DMS153 (cell line): ENCODE measurements around the gene HSPA5.
"Not testable (repeated sequence)": the region's sequence is repeated elsewhere in the genome, so short reads cannot be mapped to it uniquely, and the experiment has no call there.

ENCODE experiments used
- DNase-seq: peaks from one replicate; lab custom pipeline; 2025; lab: John Stamatoyannopoulos, UW

The HSPA5 gene

DNA sequence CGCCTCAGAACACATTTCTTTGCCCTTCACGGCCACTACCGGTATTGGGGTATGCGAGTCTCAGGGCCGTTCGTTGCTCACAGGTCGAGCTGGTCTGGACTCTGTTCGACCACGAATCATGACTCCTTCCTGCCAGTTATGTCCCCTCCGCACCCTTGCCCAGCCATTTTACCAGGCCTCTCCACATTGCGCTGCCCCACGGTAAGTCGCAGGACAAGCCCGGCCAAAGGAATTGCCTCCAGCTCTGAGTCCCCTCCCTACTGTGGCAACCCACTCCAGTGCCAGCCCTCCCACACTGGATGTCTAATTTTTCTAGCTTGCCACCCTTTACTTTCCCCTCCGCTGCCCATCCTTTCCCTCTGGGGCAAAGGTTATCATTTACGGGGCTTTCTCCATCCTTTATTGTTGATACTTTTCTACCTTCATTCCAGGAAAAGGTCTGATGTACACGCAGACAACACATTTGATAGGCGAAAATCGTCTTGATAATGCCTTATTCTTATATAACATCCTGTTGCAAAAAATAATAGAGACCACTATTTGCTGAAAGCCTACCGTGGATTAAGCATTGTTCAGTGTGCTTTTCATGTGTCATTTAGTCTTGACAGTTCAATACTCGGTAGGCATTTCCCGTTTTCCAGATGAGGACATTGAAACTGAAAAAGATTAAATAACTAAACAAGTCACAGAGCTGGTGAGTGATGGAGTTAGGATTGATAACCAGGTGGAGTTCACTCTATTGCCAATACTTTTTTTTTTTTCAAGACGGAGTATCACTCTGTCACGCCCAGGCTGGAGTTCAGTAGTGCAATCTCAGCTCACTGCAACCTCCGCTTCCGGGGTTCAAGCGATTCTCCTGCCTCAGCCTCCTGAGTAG, 958 bp upstream of the HSPA5 start:
- no peak for DNase-seq

DNA sequence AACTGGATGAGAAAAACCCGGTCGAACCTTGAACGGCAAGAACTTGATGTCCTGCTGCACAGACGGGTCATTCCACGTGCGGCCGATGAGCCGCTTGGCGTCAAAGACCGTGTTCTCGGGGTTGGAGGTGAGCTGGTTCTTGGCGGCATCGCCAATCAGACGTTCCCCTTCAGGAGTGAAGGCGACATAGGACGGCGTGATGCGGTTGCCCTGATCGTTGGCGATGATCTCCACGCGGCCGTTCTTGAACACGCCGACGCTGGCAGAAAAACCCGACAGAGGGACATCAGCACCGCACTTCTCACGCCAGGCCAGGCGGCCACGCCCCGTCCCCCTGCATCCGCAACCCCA, 519 bp downstream of the HSPA5 start:
- DNase-seq = no peak

DNA sequence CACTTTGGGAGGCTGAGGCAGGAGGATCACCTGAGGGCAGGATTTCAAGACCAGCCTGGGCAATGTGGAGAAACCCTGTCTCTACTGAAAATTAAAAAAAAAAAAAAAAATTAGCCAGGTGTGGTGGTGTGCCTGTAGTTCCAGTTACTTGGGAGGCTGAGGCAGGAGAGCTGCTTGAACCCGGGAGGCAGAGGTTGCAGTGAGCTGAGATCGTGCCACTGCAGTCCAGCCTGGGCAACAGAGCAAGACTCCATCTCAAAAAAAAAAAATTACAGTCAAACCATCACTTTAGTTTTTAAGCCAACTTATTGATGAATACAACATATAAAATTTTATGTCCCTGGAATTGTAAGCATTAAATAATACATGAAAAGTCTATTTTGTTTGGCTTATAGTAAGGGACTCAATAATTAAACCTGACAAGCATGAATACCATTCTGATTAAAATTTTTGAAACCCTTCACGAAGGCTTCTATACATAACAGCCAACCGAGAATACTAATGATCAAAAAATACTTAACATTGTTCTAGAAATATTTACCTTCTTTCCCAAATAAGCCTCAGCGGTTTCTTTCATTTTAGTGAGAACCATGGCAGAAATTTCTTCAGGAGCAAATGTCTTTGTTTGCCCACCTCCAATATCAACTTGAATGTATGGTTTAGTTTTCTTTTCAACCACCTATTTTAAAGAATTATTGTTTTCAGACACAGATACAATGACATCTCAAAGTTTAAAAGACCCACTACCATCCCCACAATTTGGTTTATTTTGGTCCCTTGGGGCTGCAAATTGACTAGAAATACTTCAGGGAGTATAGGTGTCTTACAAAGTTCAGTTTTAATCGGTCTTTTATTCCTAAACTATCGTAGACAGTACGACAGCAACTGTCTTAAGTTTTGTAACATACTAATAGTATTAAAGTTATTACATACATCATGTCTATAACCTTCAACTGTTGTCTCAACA, 1.2 kb downstream of the HSPA5 start:
- DNase-seq = no peak

DNA sequence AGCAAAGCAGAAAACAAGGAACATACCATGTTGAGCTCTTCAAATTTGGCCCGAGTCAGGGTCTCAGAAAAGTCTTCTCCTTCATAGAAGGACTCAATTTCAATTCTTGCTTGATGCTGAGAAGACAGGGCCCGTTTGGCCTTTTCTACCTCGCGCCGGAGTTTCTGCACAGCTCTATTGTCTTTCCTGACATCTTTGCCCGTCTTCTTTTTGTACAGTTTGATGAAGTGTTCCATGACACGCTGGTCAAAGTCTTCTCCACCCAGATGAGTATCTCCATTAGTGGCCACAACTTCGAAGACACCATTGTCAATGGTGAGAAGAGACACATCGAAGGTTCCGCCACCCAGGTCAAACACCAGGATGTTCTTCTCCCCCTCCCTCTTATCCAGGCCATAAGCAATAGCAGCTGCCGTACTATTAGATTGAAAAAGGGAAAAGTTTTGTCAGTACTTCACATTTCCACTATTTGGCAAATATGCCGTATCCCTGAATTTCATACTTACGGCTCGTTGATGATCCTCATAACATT, 2.2 kb downstream of the HSPA5 start:
- DNase-seq = no peak

DNA sequence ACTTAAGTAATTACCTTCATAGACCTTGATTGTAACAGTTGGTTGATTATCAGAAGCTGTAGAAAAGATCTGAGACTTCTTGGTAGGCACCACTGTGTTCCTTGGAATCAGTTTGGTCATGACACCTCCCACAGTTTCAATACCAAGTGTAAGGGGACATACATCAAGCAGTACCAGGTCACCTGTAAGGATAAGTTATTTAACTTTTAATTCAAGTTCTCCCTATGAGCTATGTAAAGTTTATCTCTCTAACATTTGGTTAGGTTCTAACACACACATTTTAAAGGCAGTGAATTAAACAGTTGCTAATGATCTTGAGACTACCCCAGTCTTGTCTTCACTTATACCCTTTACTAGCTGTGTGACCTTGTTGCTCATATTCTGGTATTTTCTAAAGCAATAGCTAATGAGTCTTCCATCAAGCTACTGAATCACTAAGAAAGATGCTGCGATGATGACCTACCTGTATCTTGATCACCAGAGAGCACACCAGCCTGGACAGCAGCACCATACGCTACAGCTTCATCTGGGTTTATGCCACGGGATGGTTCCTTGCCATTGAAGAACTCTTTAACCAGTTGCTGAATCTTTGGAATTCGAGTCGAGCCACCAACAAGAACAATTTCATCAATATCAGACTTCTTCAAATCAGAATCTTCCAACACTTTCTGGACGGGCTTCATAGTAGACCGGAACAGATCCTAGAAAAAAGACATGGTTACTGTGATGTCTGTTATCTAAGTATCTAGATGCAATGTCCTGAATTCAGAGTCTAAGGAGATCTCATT, 2.8 kb downstream of the HSPA5 start:
- no peak for DNase-seq

DNA sequence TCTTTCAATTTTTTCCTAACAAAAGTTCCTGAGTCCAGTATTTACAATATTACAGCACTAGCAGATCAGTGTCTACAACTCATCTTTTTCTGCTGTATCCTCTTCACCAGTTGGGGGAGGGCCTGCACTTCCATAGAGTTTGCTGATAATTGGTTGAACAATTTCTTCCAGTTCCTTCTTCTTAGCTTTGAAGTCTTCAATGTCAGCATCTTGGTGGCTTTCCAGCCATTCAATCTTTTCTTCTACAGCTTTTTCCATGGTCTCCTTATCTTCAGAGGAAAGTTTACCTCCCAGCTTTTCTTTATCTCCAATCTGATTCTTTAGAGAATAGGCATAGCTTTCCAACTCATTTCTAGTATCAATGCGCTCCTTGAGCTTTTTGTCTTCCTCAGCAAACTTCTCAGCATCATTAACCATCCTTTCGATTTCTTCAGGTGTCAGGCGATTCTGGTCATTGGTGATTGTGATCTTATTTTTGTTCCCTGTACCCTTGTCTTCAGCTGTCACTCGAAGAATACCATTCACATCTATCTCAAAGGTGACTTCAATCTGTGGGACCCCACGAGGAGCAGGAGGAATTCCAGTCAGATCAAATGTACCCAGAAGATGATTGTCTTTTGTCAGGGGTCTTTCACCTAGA, 4.5 kb downstream of the HSPA5 start:
- not testable (repeated sequence) for DNase-seq

DNA sequence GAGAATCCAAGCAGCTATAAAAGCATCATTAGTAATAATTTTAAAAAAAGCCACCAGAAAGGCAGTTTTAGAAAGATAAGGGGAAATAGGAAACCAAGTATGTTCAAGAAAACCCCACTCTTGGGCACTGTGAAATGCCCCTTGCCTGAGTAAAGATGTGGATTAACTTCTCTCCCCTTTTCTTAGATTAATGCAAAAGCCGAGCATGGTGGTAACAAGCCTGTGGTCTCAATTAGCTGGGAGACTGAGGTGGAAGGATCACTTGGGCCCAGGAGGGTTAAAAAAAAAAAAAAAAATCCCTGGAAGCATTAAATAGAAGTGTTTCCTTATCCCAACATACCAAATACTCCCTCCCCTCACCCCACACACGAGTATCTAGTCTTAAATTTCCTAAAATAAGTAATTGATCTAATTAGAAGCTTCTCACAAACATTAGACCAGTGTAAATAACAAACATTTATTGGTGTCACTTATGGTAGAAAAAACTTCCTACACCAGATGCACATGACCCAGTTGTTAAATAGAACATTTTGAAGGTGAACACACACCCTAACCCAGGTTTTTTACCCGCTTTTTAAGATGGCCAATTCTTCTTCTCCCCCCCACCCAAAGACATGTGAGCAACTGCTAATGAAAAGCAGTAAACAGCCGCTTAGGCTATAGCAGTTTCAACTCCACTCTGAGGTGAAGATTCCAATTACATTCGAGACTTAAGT, 5.2 kb downstream of the HSPA5 start:
- no peak for DNase-seq

DNA sequence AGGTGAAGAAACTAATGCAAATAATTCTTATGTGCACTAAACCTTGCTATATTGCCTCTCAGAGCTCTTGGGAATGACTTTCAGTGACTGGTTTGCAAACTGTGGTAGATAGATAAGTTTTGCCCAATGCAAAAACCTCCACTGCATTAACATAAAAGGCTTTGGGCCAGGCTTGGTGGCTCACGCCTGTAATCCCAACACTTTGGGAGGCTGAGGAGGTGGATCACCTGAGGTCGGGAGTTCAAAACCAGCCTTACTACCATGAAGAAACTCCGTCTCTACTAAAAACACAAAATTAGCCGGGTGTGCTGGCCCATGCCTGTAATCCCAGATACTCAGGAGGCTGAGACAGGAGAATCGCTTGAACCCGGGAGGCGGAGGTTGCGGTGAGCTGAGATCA, 7.0 kb downstream of the HSPA5 start:
- not testable (repeated sequence) for DNase-seq

DNA sequence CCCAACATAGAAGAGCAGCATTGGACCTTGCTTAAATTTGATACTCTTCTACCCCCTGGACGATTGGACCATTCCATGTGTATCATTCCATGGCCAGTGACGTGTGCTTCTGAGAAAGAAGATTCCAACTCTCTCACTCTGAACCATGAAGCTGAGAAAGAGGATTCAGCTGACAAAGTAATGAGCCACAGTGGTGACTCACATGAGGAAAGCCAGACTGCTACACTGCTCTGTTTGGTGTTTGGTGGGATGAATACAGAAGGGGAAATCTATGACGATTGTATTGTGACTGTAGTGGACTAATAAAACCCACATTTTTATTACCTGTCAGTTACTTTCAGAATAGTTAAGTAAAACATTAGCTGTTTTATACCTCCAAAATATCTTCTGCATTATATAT, 7.5 kb downstream of the HSPA5 start:
- DNase-seq = no peak

DNA sequence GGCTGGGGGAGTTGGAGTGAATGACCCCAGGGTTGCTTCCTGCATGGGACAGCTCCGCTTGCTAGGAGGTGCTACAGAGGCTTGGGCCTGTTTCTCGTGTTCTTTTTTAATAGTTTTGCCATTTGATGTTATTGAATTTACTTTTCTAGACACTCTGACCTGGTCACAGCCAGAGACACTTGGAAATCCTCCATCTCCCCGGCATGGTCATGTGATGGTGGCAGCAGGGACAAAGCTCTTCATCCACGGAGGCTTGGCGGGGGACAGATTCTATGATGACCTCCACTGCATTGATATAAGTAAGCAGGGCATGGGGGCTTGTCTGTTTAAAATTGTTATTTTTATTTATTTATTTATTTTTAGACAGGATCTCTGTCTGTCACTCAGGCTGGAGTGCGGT, 13.4 kb downstream of the HSPA5 start:
- no peak for DNase-seq

DNA sequence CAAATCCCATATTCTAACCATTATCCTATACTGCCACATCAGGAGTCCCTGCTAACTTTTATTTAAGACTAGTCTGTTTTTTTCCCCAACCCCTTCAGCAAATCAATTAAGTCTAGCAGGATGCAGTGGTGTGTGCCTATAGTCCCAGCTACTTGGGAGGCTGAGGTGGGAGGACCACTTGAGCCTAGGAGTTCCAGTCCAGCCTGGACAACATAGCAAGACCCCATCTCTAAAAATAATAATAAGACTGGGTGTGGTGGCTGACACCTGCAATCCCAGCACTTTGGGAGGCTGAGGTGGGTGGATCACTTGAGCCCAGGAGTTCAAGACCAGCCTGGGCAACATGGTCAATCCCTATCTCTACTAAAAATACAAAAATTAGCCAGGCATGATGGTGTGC, 16.3 kb downstream of the HSPA5 start:
- DNase-seq = not testable (repeated sequence)

DNA sequence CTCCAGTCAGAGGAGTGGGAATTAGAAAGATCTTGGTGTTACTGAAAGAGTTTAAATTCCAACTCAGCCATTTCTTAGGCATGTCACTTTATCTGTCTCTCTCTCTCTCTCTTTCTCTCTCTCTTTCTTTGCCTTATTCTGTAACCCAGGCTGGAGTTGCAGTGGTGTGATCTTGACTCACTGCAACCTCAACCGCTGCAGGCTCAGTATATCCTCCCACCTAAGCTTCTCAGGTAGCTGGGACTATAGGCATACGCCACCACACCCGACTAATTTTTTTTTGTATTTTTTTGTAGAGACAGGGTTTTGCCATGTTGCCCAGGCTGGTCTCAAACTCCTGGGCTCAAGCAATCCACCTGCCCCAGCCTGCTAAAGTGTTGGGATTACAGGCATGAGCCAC, 22.5 kb downstream of the HSPA5 start:
- no peak for DNase-seq

DNA sequence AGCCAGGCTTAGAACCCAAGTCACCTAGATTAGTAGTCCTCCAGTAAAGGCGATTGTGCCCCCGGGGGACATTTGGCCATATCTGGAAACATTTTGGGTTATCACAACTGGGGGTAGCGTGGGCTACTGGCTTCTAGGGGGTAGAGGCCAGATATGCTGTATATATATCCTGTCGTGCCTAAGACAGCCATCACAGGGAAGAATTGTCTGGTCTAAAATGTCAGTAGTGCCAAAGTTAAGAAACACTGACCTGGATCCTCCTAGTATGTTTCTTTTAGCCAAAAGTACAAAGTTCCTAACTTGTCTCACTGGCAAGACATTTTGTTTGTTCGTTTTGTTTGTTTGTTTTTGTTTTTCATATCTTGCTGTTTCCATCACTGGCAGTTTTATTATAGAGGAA, 27.0 kb downstream of the HSPA5 start:
- no peak for DNase-seq

DNA sequence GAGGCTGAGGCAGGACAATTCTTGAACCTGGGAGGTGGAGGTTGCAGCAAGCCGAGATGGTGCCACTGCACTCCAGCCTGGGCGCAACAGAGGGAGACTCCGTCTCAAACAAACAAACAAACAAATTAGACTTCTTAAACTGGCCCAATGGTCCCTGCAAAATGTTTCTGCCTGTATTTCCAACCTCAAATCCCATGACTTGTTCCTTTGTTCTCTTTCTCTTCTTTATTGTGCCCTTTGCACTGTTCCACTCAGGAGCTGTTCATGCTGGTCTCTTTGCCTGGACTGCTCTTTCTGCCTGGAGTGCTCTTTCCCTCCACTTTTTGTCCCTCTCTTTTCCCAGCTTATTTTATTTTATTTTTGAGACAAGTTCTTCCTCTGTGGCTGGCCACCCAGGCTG, 36.7 kb downstream of the HSPA5 start:
- no peak for DNase-seq

DNA sequence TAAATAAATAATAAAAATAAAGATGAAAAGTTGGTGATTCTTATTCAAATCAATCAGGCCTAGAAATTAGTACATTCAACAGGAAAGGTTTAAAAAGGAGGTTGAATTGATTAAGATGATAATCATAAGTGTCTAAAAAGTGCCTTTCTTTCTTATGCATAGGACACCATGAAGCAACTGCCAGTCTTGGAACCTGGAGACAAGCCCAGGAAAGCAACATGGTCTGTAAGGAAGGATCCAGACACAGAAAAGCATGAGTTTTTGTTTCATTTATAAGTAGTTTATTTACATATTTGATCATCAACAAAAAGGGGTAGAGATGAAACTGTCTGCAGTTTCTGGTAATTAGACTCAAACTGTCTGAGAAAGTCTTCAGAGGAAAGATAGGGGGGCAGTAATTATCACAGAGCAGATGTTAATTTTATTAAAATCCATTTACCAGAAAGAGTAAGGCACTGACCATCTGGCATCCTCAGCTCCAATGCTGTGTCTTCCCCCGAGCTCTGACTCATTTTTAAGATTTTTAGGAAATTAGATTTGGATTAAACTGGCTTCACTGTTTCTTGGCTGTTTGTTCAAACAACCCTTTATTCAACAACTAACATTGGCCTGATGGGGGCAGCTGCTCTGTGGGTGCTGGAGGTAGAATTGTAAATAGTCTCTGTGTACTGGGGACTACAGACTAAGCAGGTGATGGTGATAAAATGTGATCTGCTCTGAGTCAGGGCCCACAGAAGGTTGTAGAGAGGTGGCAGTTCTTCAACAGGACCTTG, 38.1 kb downstream of the HSPA5 start:
- no peak for DNase-seq

DNA sequence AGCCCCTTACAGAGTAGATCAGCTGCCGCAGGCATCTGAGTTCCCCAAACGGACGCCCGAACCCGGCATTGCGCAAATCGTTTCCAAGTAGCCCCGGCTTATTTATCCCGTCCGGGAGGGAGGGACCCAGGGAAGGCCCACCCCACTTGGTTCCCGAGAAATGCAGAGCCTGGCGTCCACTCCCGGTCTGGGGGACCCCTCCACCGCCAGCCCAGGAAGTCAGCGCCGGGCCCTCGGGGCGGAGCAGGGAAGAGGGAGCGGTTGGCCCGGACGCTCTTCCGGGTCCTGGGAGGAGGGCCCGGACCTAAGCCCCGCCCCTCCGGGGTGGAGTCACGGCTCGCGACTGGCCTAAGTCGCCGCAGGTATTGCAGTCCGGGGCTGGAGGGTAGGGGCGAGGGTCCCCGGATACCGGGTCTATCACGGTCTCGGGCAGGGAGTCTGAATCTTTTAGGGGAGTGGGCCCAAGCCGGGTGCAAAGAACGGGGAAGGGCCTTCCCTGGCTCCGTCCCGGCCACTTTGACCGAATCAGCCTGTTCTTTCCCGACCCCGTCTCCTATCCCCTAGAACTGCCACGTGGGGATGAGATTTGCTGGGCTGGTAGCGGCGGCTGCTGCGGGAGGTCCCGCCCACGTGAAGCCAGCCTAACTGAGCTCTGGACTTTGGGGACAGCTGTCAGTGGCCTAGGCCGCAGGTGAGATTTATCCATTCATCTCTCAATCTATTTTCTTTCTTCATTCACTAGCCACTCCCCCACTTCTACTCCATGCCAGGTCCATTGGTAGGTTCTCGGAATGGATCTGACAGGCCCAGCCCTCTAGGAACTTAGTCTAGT, 40.7 kb downstream of the HSPA5 start, which contains the start of gene RABEPK:
RABEPK (plus strand) TSS at position 327 of the 832 bp plus-strand sequence. CDS start 2,472 bp downstream, outside the sequence.
- peak; percentile 76 for DNase-seq

DNA sequence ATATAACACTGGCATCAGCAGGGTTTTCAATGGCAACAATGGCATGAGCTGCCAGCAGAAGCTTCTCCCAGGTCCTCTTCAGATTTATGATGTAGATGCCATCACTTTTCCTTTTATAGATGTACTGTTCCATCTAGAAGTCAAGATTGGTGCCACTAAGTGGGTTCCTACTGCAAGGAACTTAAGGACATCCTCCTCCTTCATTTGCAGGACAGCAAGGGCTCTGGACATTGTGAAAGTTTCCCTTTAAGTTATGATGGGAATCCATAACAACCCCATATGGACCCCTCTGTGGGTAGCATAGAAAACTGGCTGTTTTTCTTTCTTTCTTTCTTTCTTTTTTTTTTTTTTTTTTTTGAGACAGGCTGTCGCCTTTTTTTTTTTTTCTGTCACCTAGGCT, 45.6 kb downstream of the HSPA5 start:
- not testable (repeated sequence) for DNase-seq

DNA sequence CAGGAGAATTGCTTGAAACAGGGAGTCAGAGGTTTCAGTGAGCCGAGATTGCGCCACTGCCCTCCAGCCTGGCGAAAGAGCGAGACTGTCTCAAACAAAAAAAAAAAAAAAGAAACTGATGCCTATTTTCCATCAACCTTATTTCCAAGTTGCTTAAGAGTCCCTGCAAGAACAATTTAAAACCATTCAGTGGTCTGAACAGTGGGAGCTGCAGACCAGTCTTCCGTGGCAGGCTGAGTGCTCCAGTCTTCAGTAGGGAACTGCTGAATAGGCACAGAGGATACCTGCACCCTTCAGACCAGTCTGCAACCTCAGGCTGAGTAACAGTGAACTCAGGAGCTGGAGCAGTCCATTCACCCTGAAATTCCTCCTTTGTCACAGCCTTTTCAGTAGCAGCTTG, 46.7 kb downstream of the HSPA5 start:
- not testable (repeated sequence) for DNase-seq

DNA sequence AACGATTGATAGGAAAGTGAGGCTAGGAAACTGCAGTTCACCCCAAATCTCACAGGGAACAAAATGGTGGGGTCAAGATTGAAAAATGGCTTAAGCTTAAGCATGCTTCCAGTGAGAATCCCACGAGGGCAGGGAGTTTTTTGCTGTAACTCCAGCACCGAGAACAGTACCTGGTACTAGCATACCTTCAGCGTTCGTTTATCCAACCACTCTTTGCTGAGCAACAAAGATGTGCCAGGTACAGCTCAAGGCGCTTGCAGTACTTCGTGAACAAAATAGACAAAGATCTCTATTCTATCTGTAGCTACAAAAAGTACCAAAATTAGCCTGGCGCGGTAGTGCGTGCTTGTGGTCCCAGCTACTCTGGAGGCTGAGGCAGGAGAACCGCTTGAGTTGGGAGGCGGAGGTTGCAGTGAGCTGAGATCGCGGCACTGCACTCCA, 50.8 kb downstream of the HSPA5 start:
- DNase-seq = no peak
